HG03135 (cell line): Measurements from ENCODE around the gene LILRB3.
"Not testable (repeated sequence)": the region's sequence is repeated elsewhere in the genome, so short reads cannot be mapped to it uniquely, and the experiment has no call there.

Experiments
- ATAC-seq: cut with Tn5 transposase; IDR thresholded peaks from one replicate; pipeline ENCODE4 v1.9.1; 2021; ENCODE audit warnings: mild to moderate bottlenecking, moderate library complexity; ENCODE audit not compliant: unreplicated experiment

The LILRB3 gene

DNA sequence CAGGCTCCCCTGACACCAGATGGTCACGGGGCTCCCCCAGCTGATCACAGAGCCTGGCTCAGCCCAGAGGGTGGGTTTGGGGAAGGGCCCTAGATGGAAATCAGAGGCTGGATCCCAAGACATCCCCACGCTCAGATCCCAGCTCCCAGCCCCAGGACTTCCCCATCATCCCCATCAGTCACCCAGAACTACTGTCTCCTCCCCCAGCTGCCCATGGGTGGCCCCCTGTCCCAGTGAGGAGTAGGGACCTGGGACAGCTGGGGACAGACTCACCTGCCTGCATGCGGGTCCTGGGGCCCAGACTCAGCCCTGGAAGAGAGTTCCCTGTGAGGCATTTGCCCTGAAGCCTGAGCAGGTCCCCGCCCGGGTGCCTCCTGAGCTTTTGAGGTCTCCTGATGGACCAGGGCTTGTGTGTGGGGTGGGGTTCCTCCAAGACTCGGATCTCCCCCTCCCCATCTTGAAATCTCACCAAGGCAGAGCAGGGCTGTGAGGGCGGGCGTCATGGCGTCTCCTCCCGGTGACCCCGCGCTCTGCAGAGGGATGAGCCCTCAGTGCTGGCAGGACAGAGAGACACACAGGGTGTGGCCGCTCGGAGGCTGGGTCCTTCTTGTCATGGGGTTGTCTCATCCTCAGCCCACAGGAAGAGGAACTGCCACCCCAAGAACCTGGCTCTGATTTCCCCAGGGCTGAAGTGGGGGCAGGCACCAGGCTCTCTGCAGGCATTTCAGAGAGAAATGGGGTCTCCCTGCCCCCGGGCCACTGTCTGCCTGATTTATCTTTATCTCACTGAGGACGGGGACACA lies at the start of gene LILRB3:
TSS of gene LILRB3 (minus strand) at position 534 of the 803 bp plus-strand sequence. CDS start at position 503, 31 bp downstream.
- ATAC-seq: not testable (repeated sequence)

DNA sequence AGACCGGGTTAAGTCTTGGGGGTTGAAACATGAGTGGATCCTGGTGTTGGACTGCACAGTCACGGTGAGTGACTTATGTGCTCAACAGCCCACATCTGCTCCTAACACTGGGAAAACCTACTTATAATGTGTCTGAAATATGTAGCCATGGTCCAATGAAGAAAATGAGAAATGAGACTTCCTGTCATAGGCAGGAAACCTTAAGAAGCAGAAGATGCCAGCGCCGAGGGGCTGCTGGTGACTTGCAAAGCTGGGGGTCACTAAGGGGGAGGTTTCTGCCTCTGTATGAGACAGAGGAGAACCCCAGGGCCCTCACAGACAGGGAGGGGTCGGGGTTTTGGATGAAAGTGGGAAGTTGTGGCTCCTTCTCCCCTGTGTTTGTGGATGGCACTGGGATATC lies 49.4 kb upstream of the LILRB3 start:
- not testable (repeated sequence) for ATAC-seq

DNA sequence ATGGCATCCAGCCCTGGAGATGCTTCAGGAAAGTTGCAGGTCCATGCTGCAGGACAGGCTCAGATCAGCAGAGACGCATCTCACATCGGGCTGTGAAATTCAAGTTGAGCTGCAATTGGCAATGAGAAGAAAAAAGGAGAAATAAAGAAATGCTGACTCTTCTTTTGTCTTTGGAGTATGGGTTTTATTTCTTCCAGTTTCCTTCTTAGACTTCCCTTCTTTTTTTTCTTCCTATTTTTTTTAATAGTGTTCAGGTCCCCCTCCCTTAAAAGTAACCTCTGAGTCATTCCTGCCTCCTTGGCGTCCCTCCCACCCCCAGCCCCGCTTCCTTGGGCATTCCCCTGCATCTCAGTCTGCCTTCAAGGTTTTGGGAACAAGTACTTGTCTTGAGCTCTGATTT lies 48.8 kb upstream of the LILRB3 start:
- ATAC-seq: not testable (repeated sequence)

DNA sequence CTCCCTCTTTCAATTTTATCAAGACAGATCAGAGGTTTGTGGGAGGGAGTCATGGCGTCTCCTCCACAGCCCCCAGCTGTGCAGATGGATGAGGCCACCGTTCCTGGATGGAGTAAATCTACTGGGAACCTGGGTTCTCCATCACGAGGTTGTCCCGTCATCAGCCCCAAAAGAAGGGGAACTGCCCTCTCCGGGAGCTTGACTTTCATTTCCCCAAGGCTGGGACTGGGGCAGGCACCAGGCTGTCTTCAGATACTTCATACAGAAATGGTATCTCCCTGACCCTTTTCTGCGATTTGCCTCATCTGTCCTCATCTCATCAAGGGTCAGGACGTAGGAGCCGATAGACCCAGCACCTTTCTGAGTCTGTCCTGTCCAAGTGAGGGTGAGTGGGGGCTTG lies 48.3 kb upstream of the LILRB3 start:
- ATAC-seq: no peak

DNA sequence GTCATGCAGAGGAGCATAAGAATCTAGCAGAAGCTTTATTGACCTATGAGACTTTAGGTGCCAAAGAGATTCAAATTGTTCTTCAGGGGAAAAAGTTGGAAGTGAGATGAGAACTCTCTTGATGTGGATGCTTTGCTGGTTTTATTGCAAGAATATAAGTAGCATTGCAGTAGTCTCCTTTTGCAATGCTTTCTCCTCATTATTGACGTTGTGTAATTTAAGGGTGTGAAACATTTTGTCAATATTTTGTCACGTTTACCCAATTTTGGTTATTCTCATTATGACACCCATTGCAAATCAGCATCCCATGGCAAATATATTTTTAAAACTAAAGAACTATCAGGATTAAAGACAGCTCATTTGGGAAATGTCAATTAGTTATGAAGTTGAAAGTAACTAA lies 46.1 kb upstream of the LILRB3 start:
- ATAC-seq: no peak

DNA sequence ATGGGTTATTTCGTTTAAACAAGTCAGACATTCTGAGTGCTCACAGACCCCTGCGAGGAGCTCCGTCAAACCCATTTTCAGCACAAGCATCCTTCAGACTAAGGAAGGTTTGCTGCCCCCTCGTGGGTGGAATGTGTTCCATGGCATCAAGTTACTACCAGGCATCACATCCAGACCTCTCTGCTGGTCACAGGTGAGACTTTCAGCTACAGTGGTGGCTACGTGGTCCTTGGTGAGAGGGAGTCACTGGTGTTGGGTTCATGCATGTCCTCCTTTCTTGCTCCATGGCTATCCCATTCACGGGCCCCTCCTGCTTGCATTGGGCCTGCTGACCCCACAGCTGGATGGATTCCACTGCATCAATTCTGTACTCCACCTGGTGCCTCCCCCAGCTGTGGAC lies 43.3 kb upstream of the LILRB3 start:
- ATAC-seq: no peak

DNA sequence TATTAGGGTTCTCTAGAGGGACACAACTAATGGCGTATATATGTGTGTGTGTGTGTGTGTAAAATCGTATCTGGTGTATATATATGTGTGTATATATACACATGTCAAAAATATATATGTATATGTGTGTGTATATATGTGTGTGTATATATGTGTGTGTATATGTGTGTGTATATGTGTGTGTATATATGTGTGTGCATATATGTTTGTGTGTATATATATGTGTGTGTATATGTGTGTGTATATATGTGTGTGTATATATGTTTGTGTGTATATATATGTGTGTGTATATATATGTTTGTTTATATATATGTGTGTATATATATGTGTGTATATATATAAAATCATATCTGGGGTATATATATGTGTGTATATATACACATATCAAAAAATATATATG lies 39.7 kb upstream of the LILRB3 start:
- no peak for ATAC-seq

DNA sequence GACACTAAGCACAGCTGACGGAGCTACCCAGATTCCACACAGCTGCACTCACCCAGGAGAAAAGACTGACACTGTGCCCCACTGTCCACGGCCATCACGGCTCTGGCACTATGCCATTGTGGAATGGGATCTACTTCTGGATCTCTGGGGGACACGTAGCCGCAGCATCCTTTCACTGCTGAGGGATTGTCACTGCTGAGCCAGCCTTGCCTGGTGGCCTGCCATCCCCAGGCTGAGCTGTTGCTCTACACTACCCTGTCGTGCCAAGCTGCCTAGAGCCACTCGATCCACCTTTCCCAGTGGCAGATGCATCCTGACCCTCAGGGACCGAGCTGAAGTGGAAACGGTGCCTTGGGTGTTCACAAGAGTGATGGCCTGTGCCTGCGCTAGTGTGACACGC lies 39.3 kb upstream of the LILRB3 start:
- no peak for ATAC-seq

DNA sequence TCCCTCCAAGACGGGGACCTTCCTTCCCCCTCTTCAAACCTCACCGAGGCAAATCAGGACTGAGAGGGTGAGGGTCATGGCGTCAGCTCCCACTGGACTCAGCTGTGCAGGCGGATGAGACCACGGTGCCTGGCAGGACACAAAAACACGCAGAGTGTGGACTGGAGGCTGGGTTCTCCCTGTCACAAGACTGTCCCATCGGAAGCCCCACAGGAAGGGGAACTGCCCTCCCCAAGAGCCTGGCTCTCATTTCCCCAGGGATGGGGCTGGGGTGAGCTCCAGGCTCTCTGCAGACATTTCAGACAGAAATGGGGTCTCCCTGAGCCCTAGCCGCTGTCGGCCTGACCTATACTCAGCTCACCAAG lies 34.3 kb upstream of the LILRB3 start, which contains the start of gene LILRB5:
TSS of gene LILRB5 (minus strand) at position 158 of the 365 bp plus-strand sequence. CDS start at position 78, 80 bp downstream.
- no peak for ATAC-seq

DNA sequence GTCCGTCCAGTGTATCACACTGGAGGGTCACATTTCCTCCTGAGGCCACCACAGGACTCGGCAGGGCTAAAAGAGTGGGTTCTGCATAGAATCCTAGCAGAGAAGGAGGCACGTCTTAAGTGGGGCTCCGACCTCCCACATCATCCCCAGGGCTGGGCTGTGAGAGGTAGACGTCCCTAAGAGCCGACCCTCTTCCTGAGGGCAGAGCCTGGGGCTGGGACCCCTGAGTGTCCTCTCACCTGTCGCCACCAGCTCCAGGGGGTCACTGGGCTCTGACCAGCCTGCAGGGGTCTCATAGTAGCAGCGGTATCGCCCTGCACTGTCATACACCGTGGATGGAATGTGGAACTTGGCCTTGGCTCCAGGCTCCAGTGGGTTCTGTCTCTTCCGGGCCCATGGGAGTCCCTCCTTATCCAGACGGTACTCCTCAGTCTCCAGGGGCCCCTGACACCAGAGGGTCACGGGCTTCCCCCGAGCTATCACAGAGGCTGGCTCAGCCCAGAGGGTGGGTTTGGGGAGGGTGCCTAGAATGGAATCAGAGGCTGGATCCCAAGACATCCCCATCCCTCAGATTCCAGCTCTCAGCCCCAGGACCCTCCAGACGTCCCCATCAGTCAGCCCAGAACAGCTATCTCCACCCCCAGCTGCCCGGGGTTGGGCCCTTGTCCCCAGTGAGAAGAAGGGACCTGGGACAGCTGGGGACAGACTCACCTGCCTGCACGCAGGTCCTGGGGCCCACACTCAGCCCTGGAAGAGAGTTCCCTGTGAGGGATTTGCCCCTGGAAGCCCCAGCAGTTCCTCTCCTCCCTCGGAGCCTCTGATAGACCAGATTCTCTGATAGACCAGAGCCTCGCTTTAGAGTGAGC lies 33.7 kb upstream of the LILRB3 start:
- no peak for ATAC-seq

DNA sequence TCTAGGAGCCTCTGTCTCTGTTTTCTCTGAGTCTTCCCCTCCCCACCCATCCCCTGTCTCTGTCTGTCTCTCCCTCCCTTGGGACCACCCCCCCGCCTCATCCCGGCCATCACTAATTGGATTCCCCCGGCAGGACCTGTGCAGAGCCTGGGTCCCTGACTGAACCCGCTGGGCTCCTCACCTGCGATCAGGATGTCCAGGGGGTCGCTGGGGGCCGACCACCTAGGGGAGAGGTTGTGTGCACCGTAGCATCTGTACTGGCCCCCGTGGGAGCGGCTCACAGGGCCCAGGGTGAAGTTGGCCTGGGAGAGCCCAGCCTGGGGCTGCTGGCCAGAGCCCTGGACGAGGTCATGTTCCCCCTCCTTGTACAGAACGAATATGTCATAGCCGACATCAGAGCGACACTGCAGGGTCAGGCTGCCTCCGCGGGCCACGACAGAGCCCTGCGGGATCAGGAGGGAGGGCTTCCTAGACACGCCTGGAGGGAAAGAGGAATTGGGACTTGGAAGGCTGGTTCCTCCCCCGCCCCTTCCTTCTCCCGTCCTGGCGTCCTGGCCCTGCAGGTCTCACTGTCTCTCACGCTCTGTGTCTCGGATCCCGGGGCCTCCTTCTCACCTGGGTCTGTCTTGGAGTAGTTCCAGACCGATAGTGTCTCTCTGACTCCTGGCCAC lies 32.4 kb upstream of the LILRB3 start:
- ATAC-seq: no peak

DNA sequence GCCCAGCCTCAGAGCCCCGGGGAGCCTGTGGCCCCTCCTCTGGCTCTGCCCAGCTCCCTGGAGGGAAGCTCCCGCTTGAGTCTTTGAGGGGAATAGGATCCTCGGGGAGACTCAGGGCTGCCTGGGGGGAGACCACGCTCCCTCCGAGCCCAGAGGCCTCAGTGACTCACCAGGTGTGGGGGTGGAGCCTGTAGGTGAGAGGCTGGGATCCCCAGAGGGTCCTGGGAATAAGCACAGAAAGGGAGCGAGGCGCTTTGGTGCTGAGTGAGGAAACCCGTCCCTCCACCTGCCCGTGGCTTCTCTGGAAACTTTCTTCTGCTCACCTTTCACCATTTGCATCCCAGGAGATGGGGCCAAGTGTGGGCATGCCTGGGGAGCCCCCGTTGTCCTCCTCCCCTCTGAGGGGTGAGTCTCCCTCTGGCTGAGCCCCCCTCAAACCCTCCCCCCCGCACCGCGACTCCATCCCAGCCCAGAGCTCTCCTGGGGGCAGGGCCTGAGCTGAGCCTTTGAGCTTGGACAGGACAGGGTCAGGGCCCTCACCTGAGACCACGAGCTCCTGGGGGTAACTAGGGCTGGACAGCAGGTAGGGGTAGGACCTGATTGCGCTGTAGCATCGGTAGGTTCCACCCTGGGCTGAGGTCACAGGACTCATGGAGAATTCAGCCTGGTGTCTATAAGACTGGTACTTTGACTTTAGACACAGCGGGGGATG lies 31.5 kb upstream of the LILRB3 start:
- ATAC-seq: no peak

DNA sequence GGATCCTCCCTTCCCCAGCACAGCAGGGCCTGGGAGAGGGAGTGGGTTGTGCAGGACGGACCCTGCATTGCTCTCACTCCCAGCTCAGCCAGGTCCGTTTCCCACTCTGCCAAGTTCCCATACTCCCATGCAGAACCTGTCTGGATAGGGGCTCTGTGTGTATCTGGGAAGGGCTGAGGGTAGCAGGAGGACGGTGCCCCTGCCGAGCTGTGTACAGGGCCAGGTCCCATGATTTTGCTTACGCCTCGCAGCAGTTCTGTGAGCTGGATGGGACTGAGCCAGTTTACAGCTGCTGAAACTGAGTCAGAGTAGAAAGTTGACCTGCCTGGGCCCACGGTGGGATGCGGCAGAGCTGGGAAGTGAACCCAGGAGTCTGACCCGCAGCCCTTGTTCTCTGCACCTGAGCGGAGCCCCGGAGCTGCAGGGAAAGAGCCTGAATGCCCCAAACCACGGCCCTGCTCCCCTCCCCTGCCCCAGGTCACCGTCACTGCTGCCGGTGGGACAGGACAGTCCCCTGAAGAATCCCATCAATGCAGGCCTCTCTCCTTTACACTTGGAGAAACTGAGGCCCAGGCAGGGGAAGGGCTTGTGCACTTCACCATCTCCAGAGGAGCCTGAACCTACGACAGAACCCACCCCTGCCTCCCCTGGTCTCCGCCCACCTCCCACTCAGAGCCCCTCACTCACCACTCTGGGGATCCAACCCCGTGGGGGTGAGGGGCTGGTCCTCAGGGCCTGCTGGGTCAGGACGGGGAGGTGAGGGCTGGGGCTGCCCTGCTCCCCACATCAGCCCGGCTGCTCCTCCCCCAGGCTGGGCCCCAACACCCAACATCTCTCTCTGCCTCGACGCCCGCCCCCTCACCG lies 30.8 kb upstream of the LILRB3 start:
- no peak for ATAC-seq

DNA sequence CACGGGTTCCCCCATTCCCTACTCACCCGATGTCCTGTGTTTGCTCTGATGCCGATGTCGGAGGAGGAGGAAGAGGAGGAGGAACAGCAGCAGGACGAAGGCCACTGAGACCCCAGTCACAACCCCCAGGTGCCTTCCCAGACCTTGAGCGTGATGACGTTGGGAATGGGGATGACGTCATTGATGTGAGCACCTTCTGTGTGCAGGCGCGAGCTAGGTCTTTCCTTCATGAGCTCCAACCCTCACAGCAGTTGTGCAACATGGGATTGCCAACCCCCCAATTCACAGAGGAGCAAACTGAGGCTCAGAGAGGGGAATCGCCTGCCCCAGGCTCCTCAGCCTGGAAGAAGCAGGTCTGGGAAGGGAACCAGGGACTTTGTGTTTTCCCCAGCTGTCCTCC lies 30.0 kb upstream of the LILRB3 start:
- no peak for ATAC-seq

DNA sequence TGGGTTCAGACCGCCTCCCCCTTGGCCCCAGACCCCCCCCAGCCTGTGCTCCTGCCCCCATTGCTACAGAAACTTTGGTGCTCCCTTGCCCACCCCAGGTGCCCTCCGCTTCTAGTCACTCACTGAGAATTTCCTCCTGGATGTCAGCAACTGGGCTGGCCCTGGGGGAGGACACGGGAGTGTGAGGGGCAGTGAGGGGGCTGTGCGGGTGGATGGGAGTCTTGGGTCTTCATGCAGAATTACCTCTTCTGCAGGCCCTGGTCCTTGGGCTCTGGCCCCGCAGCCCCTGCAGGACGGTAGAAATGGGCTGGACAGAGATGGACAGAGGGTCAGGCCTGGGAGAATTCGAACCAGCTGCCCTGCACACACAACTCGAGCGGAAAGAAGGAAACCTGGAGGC lies 29.4 kb upstream of the LILRB3 start:
- no peak for ATAC-seq

DNA sequence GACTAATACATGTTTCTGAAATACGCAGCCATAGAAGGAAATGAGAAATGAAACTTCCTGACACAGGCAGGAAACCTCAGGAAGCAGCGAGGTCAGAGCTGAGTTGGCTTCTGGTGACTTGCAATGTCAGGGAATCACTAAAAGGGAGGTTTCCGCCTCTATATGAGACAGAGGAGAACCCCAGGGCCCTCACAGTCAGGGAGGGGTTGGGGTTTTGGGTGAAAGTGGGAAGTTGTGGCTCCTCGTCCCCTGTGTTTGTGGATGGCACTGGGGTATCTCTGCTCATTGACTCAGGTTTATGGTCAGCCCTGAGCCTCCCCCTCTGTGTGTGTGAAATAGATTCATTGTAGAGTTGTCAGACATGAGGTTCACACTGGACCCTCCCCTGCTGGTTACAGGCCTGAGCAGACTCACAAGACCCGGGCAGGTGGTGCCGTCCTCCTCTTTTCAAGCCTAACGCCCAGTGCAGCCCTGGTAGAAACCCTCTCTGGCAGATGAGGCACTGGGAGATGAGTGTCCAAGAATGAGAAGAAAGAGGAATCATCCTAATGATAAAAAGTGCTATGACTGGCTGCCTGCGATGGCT lies 25.3 kb upstream of the LILRB3 start:
- ATAC-seq: no peak

DNA sequence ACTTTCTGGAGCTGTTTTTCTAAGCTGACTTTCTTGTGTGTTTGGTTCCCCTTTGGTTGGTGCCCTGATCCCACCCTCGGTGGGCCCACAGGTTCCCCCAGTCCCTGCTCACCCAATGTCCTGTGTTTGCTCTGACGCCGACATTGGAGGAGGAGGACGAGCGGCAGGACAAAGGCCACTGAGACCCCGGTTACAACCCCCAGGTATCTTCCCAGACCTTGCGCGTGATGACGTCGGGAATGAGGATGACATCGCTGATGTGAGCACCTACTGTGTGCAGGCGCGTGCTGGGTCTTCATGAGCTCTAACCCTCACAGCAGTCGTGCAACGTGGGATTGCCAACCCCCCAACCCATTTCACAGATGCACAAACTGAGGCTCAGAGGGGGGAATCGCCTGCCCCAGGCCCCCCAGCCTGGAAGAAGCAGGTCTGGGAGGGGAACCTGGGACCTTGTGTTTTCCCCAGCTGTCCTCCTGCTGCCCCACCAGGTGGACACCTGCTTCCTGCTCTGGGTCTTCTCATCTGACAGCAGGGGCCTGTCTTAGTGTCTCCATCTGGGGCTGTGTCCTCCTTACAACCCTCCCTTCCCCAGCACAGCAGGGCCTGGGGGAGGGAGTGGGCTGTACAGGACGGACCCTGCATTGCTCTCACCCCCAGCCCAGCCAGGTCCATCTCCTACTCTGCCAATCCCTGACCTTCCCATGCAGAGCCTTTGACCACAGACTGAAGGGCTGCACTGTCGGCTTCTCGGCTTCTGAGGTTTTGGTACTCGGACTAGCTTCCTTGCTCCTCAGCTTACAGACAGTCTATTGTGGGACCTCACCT lies 24.5 kb upstream of the LILRB3 start:
- no peak for ATAC-seq

DNA sequence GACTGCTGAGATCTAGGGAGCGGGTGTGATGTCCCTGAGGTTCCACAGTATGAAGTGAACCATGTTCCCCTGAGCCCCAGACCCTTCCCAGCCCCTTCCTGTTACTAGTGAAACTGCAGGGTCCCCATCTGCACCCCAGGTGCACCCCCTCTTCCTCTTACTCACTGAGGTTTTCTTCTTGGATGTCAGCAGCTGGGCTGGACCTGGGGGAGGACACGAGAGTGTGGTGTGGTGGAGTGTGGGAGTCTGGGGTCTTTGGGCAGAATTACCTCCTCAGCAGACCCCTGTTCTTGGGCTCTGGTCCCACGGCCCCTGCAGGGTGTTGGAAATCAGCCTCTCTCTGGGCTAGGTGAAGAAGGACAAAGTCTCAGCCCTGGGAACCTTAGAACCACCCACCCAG lies 23.1 kb upstream of the LILRB3 start:
- no peak for ATAC-seq

DNA sequence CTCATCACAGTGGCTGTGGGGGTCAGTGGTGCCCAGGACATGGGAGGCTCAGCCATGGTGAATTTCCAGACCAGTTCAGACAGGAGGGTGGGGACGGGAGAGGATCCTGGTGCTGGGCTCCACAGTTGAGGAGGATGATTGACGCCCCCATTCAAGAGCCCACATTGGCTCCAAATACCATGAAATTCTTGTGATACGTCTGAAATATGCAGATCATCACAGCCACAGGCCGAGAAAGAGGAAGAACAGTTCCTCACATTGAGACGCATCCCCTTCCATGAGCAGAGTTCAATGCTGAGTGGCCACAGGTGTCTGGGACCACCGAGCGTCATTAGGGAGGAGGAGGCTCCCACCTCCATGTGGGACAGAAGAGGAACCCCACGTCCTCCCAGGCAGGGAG lies 21.0 kb upstream of the LILRB3 start:
- not testable (repeated sequence) for ATAC-seq
